Measurements from ENCODE around the gene CPLX1.
"Not testable (repeated sequence)": the region's sequence is repeated elsewhere in the genome, so short reads cannot be mapped to it uniquely, and the experiment has no call there.

CPLX1 gene

DNA sequence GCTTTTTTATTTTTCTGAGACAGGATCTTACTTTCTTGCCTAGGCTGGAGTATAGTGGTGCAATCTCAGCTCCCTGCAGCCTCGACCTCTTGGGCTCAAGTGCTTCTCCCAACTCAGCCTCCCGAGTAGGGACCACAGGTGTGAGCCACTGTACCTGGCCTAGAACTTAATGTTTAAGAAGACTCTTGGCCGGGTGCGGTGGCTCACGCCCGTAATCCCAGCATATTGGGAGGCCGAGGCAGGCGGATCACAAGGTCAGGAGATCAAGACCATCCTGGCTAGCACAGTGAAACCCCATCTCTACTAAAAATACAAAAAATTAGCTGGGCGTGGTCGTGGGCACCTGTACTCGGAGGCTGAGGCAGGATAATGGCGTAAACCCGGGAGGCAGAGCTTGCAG lies 72.7 kb downstream of the CPLX1 start:
- DNase-seq, result not testable (repeated sequence)

DNA sequence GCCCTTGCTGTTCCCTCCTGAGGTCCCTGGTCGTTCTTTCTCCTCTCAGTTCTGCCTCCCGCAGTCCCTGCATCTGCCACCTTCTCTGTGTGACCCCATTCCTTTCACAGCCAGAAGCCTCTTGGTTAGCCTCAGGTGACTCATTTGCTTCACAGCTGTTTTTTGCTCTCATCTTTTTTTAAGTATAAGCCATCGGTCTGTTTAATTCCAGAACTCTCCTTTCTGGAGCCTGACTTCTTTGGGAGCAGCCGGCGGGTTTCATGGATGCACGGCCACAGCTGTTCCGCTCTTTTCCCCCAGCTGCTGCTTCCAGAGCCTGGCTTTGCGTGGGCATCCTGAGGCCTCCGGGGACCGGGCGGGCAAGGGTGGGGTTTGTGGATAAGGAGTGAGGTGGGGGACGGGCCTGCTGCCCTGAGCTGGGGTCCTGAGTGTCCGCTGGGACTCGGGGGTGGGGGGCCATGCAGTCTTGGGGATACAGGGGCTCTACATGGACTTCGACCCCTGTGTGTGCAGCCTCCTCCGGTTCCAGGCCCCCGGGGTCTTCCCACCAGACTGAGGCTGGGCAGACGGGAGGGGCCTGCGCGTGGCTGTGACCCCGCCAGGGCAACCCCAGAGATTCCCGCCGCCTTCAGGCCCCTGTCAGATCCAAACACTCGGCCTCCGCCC lies 73.6 kb downstream of the CPLX1 start:
- DNase-seq, result peak; percentile 59

- peak; percentile 62 for DNase-seq
These were observed 74.3 kb downstream of the CPLX1 start for GRCh38 chr4:751676-752075.

GRCh38 chr4:749698-750666 lies 75.9 kb downstream of the CPLX1 start:
- DNase-seq, result no peak

- no peak for DNase-seq
These were observed 77.5 kb downstream of the CPLX1 start for GRCh38 chr4:748461-748860.

- DNase-seq, result no peak
These were observed 78.3 kb downstream of the CPLX1 start for GRCh38 chr4:747546-748170.

DNA sequence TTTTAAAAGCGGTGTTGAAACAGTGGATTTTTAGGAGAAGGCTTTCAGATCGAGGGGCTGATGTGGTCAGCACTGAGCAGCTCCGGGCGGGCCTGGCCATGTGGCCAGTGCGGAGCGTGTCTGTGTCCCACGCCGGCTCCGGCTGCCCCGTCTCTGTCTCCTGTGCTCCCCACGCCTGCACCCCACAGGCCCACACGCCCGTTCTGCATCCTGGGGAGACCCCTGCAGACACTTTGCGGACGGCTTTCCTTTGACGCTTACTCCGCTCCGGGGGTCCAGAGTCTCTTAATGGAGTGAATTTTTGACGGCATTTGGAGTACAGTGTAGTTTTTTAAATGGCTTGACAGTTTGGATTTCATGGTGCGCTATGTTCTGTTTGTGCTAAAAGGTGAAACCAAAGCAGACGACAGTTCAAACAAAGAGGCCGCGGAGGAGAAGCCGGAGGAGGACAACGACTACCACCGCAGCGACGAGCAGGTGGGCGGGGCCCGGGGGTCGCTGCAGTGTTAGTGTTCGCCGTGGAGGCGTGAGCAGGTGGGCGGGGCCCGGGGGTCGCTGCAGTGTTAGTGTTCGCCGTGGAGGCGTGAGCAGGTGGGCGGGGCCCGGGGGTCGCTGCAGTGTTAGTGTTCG lies 81.6 kb downstream of the CPLX1 start:
- DNase-seq, result no peak

- no peak for DNase-seq
These were observed 82.3 kb downstream of the CPLX1 start for GRCh38 chr4:743463-744211.

DNA sequence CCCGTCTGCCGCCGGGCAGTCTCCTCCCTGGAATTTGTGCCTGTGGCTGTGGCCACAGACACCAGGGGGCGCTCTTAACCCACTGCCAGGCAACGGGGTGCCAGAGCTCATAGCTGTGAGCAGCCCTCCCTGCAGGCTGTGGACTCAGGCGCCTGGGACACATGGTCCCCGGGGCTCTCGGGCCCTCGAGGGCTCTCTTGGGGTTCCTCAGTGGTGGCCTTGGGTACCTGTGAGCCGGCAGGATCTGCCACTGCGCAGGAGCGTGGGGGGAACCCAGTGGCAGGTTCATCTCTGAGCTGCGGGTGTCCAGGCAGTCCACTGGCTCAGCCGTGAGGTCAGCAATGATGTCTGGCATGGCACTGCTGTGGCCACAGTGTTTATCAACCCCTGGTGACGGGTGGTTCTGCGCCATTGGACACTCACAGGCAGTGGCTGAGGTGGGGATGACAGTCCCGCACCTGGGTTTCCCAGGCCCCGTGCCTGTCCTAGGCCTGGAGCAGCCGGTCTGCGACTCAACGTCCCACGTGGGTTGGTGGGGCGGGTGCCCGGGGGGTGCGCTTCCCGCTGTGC lies 83.1 kb downstream of the CPLX1 start:
- DNase-seq, result peak; percentile 67

DNA sequence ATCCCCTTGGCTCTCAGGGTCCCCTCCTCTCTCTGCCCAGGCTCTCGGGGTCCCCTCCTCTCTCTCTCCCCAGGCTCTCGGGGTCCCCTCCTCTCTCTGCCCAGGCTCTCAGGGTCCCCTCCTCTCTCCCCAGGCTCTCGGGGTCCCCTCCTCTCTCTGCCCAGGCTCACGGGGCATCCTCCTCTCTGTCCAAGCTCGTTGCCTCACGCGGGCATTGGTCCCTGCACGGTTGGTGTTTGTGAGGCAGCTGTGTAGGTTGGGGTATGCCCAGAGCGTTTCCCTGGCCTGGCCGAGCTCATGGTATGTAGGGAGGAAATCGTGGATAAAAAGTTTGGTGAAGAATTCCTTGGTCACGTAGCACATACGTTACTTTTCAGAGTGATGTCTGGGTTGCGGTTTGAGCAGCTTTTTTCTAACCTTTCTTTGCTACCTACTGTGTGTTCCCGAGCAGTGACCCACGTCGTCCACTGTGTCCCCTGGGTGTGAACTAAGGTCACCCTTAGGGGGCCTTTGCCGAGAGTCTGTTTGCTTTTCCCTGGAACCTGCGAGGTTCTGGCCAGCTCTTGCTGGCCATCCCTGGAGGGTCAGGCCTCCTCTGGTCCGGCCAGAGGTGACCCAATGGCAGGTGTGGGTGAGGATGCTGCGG lies 83.7 kb downstream of the CPLX1 start:
- no peak for DNase-seq

DNA sequence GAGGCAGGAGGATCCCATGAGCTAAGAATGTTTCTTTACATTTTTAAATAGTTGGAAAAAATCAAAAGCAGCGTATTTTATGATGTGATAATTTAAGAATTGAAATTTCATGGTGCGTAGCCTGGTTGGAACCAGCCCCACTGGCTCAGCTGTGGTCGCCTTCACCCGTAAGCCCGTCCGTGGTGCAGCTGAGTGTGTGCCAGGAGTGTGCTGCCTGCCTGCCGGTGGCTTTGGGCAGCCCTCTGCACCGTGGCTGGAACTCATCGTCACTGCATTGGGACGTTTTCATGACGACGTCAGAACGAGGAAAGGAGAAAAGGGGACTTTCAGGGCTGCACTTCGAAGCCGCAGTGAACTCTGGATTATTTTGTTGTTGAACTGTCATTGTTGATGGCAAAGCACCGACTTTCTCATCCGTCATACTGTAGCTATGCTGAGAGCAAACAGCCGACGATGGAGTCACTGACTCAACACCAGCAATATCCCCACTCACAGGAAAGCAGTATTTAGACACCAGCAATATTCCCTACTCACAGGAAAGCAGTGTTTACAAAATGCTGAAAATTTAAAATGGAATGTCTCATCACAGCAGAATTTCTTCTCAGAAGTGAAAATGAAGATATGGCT lies 85.2 kb downstream of the CPLX1 start:
- no peak for DNase-seq

GRCh38 chr4:740011-740410 lies 85.9 kb downstream of the CPLX1 start:
- no peak for DNase-seq

DNA sequence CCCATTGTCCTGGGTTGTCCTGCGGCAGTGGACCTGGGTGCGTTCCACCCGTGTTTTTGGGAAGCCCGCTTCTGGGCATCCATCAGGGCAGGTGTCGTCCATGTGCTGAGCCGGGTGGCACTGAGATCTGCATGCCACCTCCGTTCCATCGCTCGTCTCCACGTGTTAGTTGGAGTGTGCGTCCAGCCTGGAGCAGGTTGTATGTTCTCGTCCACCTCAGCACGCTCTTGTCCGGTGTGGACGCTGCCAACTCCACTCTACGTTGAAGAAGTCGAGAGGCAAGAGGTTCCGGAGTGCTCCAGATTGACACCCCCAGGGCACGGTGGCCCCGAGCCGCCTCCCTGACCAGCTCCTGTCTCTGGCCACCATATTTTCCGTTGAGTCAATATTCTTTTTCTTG lies 86.4 kb downstream of the CPLX1 start:
- DNase-seq, result no peak

GRCh38 chr4:738781-739280 lies 87.1 kb downstream of the CPLX1 start:
- DNase-seq, result no peak

- not testable (repeated sequence) for DNase-seq
These were observed 89.4 kb downstream of the CPLX1 start for GRCh38 chr4:736561-736960.

DNA sequence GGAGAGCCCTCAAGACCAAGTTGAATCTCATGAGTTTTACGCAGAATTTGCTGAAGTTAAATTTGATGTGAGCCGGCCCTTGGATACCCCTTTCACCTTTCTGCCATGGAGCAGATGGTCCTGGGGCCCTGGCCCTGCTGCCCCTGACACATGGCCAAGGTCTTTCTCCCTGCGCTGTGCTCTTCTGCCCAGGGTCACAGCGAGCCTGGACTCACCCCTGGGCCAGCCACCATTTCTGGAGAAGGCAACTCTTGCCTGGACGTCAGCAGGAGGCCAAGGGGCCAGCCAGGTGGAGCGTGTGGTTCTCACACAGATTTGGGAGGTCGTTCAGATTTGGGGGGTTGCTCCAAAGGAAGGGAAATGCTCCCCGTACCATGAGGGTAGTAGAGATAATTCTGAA lies 90.3 kb downstream of the CPLX1 start:
- no peak for DNase-seq

All from right hindlimb (tissue), 1 donor.